ENCODE data around the gene DAD1.

DNA sequence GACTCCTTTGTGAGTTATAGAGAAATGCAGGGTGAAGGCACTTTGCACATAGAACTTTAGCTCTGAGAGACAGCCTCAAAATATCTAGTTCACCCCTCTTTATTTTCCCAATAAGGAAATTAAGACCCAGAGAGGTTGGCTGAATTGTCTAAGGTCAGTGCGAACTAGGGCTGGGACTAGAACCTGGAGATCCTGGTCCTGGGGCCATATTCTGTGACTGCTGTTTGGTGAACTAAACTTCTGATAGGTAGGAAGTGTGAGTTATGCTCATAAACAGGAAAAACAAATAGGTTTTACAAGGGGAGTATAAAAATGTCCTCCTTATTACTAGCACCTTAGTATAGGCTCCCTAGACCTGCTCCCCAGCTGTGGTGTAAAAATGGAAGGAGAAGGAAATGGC, 53.9 kb downstream of the DAD1 start:
- TF ChIP-seq EZH2 (IDR thresholded peaks at IDR 0.05; ENCODE audit: borderline replicate concordance) (no peak), CTCF (IDR thresholded peaks at IDR 0.05; ENCODE audit: poor library complexity) (no peak)
